ENCODE data around the gene SAFB. TPM values are rescaled to one million over a fixed set of nuclear protein-coding genes. Genes with fewer than 3 reads are reported as not detected.

The SAFB gene
- total and polyA plus RNA-seq, 2 of the 4 experiments (the other 2 are of a cell fraction), result 18.5 to 41.2 TPM

DNA sequence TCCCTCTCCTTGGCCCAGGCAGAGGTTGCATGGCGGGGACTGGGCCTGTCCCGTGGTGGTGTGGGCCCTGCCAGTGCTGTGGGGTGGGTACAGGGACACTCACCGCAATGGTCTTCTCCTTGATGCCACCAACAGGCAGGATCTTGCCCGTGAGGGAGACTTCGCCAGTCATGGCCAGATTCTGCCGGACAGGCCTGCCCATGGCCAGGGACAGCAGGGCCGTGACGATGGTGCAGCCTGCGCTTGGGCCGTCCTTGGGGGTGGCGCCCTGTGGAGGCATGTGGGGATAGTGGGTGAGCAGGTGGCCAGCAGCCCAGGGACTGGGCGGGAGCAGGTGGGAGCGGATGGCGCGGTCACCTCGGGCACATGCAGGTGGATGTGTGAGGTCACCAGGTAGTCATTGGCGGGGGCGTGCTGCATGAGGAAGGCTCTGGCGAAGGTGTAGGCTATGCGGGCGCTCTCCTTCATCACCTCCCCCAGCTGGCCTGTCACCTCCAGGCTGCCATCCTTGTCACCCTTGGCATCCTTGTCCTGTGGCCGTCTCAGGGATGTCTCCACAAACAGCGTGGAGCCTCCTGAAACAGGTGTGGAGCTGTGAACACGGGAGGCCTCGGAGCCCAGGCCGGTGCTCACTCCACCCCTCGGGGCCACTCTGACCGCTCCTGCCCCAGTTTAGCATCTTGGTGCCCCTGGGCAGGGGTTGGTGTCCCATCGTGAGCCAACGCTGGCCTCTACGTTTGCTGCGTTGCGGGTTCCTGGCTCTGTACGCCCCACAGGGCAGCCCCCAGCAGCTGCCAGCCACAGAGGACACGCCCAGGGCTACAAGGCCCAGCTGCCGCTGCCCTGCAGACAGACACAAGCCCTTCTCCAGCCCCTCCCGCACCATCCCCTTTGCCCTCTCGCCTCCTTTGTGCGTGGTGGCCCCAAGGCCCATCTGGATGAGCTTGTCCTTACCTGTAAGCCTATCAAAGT is 70.6 kb downstream of the SAFB start:
- BruUV-seq (replicated peaks), result no TSS peak
- no peak overlapping the region for H3K27ac ChIP-seq (ENCODE audit: insufficient read depth, low read length)
- POLR2A ChIA-PET (ENCODE audit: unreplicated experiment), result no interaction called here

More for the DNA sequence above, 70.6 kb downstream of the SAFB start:
- Histone ChIP-seq H3K56ac (ENCODE audit: extremely low read depth, insufficient read depth, low read length) (no peak overlapping the region), H2BK20ac (ENCODE audit: low read depth, low read length) (no peak overlapping the region), H3K4me3 (ENCODE audit: insufficient read depth, low read depth, low read length) (no peak overlapping the region), H2BK120ac (ENCODE audit: low read depth, low read length) (no peak overlapping the region), H4K91ac (ENCODE audit: insufficient read depth, low read depth, low read length) (no peak overlapping the region), H2AFZ (replicated peaks; ENCODE audit: low read length, poor library complexity) (peak overlapping the region; percentile 23), H3K9ac (ENCODE audit: low read depth, low read length) (no peak overlapping the region), H2BK15ac (ENCODE audit: low read depth, low read length) (no peak overlapping the region), H3K18ac (ENCODE audit: low read depth, low read length) (no peak overlapping the region), H3K36me3 (ENCODE audit: control insufficient read depth, insufficient read depth, low read length) (peaks cover 68% of the 10 kb centered on the region), H3K23ac (ENCODE audit: low read depth, low read length) (no peak overlapping the region), H2BK5ac (ENCODE audit: low read depth, low read length, poor library complexity, severe bottlenecking) (no peak overlapping the region), H3K4ac (ENCODE audit: low read depth, low read length) (no peak overlapping the region), H2AK9ac (replicated peaks; ENCODE audit: low read depth, low read length, poor library complexity) (peak overlapping the region; percentile 70), H3K4me1 (ENCODE audit: control insufficient read depth, insufficient read depth, low read length) (peaks cover 2% of the 10 kb centered on the region; the same call in 1 of the 2 replicates), H3K79me1 (ENCODE audit: low read depth in 1 of 2, low read length in 2 of 2) (peaks cover 4 to 65% of the 10 kb centered on the region in 2 experiments; a peak in 3 of 4 replicates), H2AK5ac (ENCODE audit: low read depth, low read length) (no peak overlapping the region), H3K9me3 (ENCODE audit: control insufficient read depth, insufficient read depth, low read length) (no peaks in the 10 kb centered on the region), H4K20me1 (ENCODE audit: insufficient read depth, low read length) (peaks cover 80% of the 10 kb centered on the region), H3K14ac (replicated peaks; ENCODE audit: low read depth, low read length) (no peak overlapping the region), H3K9me1 (ENCODE audit: insufficient read depth, low read length) (peaks cover 4% of the 10 kb centered on the region; the same call in 1 of the 2 replicates), H4K8ac (ENCODE audit: low read depth in 2 of 2, low read length in 2 of 2) (no peak overlapping the region), H3K4me2 (ENCODE audit: low read depth, low read length) (no peak overlapping the region), H3K27me3 (ENCODE audit: control insufficient read depth, insufficient read depth, low read length) (no peaks in the 10 kb centered on the region), H4K5ac (ENCODE audit: low read depth, low read length) (no peak overlapping the region)
- dilution Hi-C loops (cut with HindIII; ENCODE audit: low sequenced_read_pairs, unreplicated experiment) (no loop called here), intact Hi-C loops (cut with micrococcal nuclease) (no loop called here), in situ Hi-C loops (cut with MboI; ENCODE audit: low sequenced_read_pairs) (no loop called here)
- 91% methylated on average over 13 of the region's 39 CpGs; no CpG with 5 or more reads in 1 of the 2 experiments for whole genome bisulfite sequencing, 2 experiments (ENCODE audit: extremely low coverage in 2 of 2, insufficient read length in 1 of 2)
- CTCF ChIA-PET, result no interaction called here
- TF ChIP-seq CTCF (conservative IDR thresholded peaks at IDR 0.05; ENCODE audit: low read depth, low read length), result no peak
- DNase-seq (no peak), ATAC-seq (ENCODE audit: low read depth) (no peak)
